HCT116 (cell line): Measurements from ENCODE around the gene LSM7. TPM values are rescaled to one million over a fixed set of nuclear protein-coding genes. Genes with fewer than 3 reads are reported as not detected.

ENCODE experiments used
- ATAC-seq: fragments of 200-7000 bp; cut with Tn5 transposase; 2 replicates; pipeline ENCODE4 v1.9.1; 2020; ENCODE audit warnings: mild to moderate bottlenecking, moderate library complexity
- BruUV-seq: library from RNA; stranded (reverse); fragments of 400-500 nt; replicated peaks from 2 replicates; lab custom pipeline; 2021; lab: Mats Ljungman, UMichigan
- CTCF ChIA-PET: fragments of 300-600 bp; sonication (Branson Sonifier 250); formaldehyde crosslinking; loops from one replicate; lab custom pipeline; 2021; ENCODE audit warnings: antibody characterized with exemption; lab: Charles Lee
- POLR2A ChIA-PET: fragments of 300-600, 350-600 bp; sonication (Branson Sonifier 250); formaldehyde crosslinking; loops from one replicate; lab custom pipeline; 2021; ENCODE audit warnings: antibody characterized with exemption; lab: Charles Lee
- RAD21 ChIA-PET, 2 experiments: fragments of 300-600 bp; sonication (Branson Sonifier 250); formaldehyde crosslinking; loops; one replicate each; lab custom pipeline; 2023; ENCODE audit warnings: low total read pairs in 2 of 2; ENCODE audit not compliant: uncharacterized antibody in 2 of 2, unreplicated experiment in 2 of 2, low non-redundant PET in 1 of 2; lab: Charles Lee
- DNase-seq: peaks from one replicate; pipeline ENCODE4 v3.0.0-alpha.2; 2010; ENCODE audit warnings: low read depth, low spot score
- H2AFZ ChIP-seq: fragments of 200-600 bp; shearing (Covaris generic), sonication (generic); 2 replicates; pipeline ENCODE4 v1.6.1; 2017; ENCODE audit warnings: low read depth, mixed run types, mixed read lengths, antibody characterized with exemption, low read length; ENCODE audit not compliant: poor library complexity, severe bottlenecking
- H3K27ac ChIP-seq: 2 replicates; pipeline ENCODE4 v1.5.1; 2012; ENCODE audit warnings: low read depth, low read length
- H3K27me3 ChIP-seq: fragments of 200-600 bp; sonication (generic); 2 replicates; pipeline ENCODE4 v1.6.1; 2016; ENCODE audit warnings: mixed run types, low read length, mixed read lengths; ENCODE audit not compliant: insufficient read depth
- H3K36me3 ChIP-seq, 2 experiments: fragments of 200-500 bp in 1 of 2; fragments of 200-600 bp in 1 of 2; sonication (Bioruptor generic) in 1 of 2; sonication (generic) in 1 of 2; 2 replicates each; pipeline versions ENCODE4 v1.5.1 to v1.6.1; 2014 to 2016; ENCODE audit warnings: low read length in 2 of 2, inconsistent platforms in 1 of 2, mixed read lengths in 1 of 2, mixed run types in 1 of 2; ENCODE audit not compliant: insufficient read depth in 2 of 2, control insufficient read depth in 1 of 2
- H3K4me1 ChIP-seq, 2 experiments: fragments of 200-600 bp in 1 of 2; sonication (generic) in 1 of 2; 2 replicates each; pipeline versions ENCODE4 v1.5.1 to v1.6.1; 2012 to 2017; ENCODE audit warnings: low read length in 2 of 2, inconsistent platforms in 1 of 2, mild to moderate bottlenecking in 1 of 2, mixed read lengths in 1 of 2, mixed run types in 1 of 2, moderate library complexity in 1 of 2; ENCODE audit not compliant: insufficient read depth in 2 of 2, control insufficient read depth in 1 of 2
- H3K4me2 ChIP-seq: fragments of 200-600 bp; sonication (generic); 2 replicates; pipeline ENCODE4 v1.6.1; 2017; ENCODE audit warnings: mixed run types, low read length, mixed read lengths
- H3K4me3 ChIP-seq, 2 experiments: fragments of 200-600 bp in 1 of 2; sonication (generic) in 1 of 2; replicated peaks in 1 of 2; 2 replicates each; pipeline ENCODE4 v1.5.1; 2011 to 2016; ENCODE audit warnings: low read length in 2 of 2, control low read depth in 1 of 2, low read depth in 1 of 2, mild to moderate bottlenecking in 1 of 2, mixed read lengths in 1 of 2, mixed run types in 1 of 2
- H3K79me2 ChIP-seq: fragments of 200-600 bp; sonication (generic); 2 replicates; pipeline ENCODE4 v1.6.1; 2017; ENCODE audit warnings: mild to moderate bottlenecking, mixed run types, low read length, moderate library complexity, mixed read lengths; ENCODE audit not compliant: insufficient read depth
- H3K9ac ChIP-seq: fragments of 200-600 bp; sonication (generic); 2 replicates; pipeline ENCODE4 v1.6.1; 2016; ENCODE audit warnings: low read length, mixed read lengths
- H3K9me2 ChIP-seq: fragments of 200-600 bp; sonication (generic), shearing (Covaris generic); 2 replicates; pipeline ENCODE4 v1.6.1; 2017; ENCODE audit warnings: mixed run types, mild to moderate bottlenecking, moderate library complexity; ENCODE audit not compliant: insufficient read depth
- H3K9me3 ChIP-seq, 2 experiments: fragments of 200-500 bp in 1 of 2; fragments of 200-600 bp in 1 of 2; sonication (Bioruptor generic) in 1 of 2; sonication (generic) in 1 of 2; 2 replicates each; pipeline ENCODE4 v1.6.1; 2014 to 2017; ENCODE audit warnings: low read length in 2 of 2, mixed read lengths in 2 of 2, inconsistent platforms in 1 of 2, low read depth in 1 of 2, mild to moderate bottlenecking in 1 of 2, mixed run types in 1 of 2, moderate library complexity in 1 of 2; ENCODE audit not compliant: control insufficient read depth in 1 of 2, insufficient read depth in 1 of 2
- H4K20me1 ChIP-seq: fragments of 200-600 bp; sonication (generic), shearing (Covaris generic); 2 replicates; pipeline ENCODE4 v1.6.1; 2017; ENCODE audit warnings: mixed run types, mild to moderate bottlenecking, moderate library complexity; ENCODE audit not compliant: insufficient read depth
- ATF3 ChIP-seq: IDR thresholded peaks from 2 replicates; pipeline ENCODE4 v1.6.1; 2012
- CBX3 ChIP-seq: IDR thresholded peaks from 2 replicates; pipeline ENCODE4 v1.6.1; 2012; ENCODE audit warnings: low read depth
- EGR1 ChIP-seq: IDR thresholded peaks from 2 replicates; pipeline ENCODE4 v1.6.1; 2012; ENCODE audit warnings: low read depth
- ELF1 ChIP-seq: IDR thresholded peaks from 2 replicates; pipeline ENCODE4 v1.6.1; 2012; ENCODE audit warnings: low read depth, borderline replicate concordance
- EZH2 ChIP-seq: fragments of 200-600 bp; sonication (generic); IDR thresholded peaks from 2 replicates; pipeline ENCODE4 v1.6.1; 2017; ENCODE audit warnings: antibody characterized with exemption, mixed run types
- EZH2phosphoT487 ChIP-seq: fragments of 200-600 bp; IDR thresholded peaks from 2 replicates; pipeline ENCODE4 v1.6.1; 2018; ENCODE audit warnings: antibody characterized with exemption, borderline replicate concordance
- POLR2A ChIP-seq: IDR thresholded peaks from 2 replicates; pipeline ENCODE4 v1.7.0; 2011; ENCODE audit warnings: borderline replicate concordance; ENCODE audit not compliant: insufficient read depth, insufficient read length; ENCODE audit errors: extremely low read depth
- RAD21 ChIP-seq: IDR thresholded peaks from 2 replicates; pipeline ENCODE4 v1.6.1; 2012; ENCODE audit warnings: low read depth, mild to moderate bottlenecking
- SIN3A ChIP-seq: IDR thresholded peaks from 2 replicates; pipeline ENCODE4 v1.6.1; 2012; ENCODE audit warnings: low read depth
- SP1 ChIP-seq: IDR thresholded peaks from 2 replicates; pipeline ENCODE4 v1.6.1; 2012; ENCODE audit warnings: low read depth
- SRF ChIP-seq: IDR thresholded peaks from 2 replicates; pipeline ENCODE4 v1.6.1; 2012; ENCODE audit warnings: low read depth
- YY1 ChIP-seq: IDR thresholded peaks from 2 replicates; pipeline ENCODE4 v1.6.1; 2011; ENCODE audit warnings: low read length, low read depth, moderate library complexity, mild to moderate bottlenecking; ENCODE audit not compliant: insufficient replicate concordance; ENCODE audit errors: extremely low read depth
- ZFX ChIP-seq: fragments of 450-650 bp; IDR thresholded peaks from 2 replicates; pipeline ENCODE4 v1.6.1; 2017
- intact Hi-C: fragments of 100-400 bp; cut with micrococcal nuclease; formaldehyde crosslinking; loops from 2 replicates; pipeline ENCODE4 v1.10.0; 2022
- total RNA-seq: library from RNA; stranded (reverse); gene quantifications from one replicate; pipeline ENCODE4 v1.2.1, GENCODE V29; 2021; ENCODE audit not compliant: unreplicated experiment
- TF ChIP-seq, protein P1 (sequence below): IDR thresholded peaks from 2 replicates; pipeline ENCODE4 v1.6.1; 2011; ENCODE audit warnings: mild to moderate bottlenecking, low read length, moderate library complexity; ENCODE audit not compliant: insufficient replicate concordance; ENCODE audit errors: extremely low read depth
- TF ChIP-seq, protein P2 (sequence below): IDR thresholded peaks from 2 replicates; pipeline ENCODE4 v1.6.1; 2012; ENCODE audit warnings: low read depth

LSM7 gene
- total RNA-seq, 1 experiment from 2014 or later: 190 TPM

DNA sequence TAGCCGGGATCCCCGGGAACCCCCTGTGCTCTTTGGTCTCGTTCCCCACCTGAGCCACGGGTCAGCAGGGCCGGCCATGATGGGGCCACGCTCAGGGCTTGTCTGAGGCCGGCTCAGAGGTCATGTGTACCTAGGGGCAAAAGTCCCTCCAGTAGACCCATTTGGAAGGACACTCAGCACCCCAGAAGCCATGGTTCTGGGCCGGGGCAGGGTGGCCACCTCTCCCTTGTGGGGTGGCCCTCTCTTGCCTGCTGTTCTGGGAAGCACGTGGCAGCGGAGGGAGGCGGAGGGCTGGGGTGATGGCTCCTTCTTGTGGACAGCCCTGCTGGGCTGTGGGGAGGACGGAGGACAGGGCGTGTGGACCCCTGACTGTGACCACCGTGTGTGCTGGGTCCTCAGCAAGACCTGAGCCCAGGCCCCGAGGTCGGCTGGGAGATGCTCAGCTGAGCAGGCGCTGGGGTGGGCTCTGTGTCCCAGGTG is 40.0 kb downstream of the LSM7 start:
- POLR2A ChIA-PET: no interaction called here
- no peak overlapping the region for H3K4me2 ChIP-seq
- CTCF ChIA-PET: no interaction called here

More for the DNA sequence above, 40.0 kb downstream of the LSM7 start:
- Histone ChIP-seq H3K27ac (no peak overlapping the region), H3K4me1 (no peaks in the 10 kb centered on the region), H3K4me3 (no peak overlapping the region), H3K79me2 (no peaks in the 10 kb centered on the region), H3K36me3 (no peaks in the 10 kb centered on the region), H3K9me3 (no peaks in the 10 kb centered on the region)
- RAD21 ChIA-PET: no interaction called here
- DNase-seq: no peak
- no TSS peak for BruUV-seq
- intact Hi-C loops: no loop called here
- no peak for TF ChIP-seq ATF3
- no peak for TF ChIP-seq EGR1
- no peak for TF ChIP-seq EZH2
- TF ChIP-seq YY1: no peak
- TF ChIP-seq ELF1: no peak
- no peak for TF ChIP-seq POLR2A
- TF ChIP-seq, protein P1, sequence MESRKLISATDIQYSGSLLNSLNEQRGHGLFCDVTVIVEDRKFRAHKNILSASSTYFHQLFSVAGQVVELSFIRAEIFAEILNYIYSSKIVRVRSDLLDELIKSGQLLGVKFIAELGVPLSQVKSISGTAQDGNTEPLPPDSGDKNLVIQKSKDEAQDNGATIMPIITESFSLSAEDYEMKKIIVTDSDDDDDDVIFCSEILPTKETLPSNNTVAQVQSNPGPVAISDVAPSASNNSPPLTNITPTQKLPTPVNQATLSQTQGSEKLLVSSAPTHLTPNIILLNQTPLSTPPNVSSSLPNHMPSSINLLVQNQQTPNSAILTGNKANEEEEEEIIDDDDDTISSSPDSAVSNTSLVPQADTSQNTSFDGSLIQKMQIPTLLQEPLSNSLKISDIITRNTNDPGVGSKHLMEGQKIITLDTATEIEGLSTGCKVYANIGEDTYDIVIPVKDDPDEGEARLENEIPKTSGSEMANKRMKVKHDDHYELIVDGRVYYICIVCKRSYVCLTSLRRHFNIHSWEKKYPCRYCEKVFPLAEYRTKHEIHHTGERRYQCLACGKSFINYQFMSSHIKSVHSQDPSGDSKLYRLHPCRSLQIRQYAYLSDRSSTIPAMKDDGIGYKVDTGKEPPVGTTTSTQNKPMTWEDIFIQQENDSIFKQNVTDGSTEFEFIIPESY: no peak
- no peak for TF ChIP-seq RAD21
- TF ChIP-seq CBX3: no peak
- TF ChIP-seq SRF: no peak
- no peak for TF ChIP-seq ZFX
- no peak for TF ChIP-seq EZH2phosphoT487
- TF ChIP-seq, protein P2, sequence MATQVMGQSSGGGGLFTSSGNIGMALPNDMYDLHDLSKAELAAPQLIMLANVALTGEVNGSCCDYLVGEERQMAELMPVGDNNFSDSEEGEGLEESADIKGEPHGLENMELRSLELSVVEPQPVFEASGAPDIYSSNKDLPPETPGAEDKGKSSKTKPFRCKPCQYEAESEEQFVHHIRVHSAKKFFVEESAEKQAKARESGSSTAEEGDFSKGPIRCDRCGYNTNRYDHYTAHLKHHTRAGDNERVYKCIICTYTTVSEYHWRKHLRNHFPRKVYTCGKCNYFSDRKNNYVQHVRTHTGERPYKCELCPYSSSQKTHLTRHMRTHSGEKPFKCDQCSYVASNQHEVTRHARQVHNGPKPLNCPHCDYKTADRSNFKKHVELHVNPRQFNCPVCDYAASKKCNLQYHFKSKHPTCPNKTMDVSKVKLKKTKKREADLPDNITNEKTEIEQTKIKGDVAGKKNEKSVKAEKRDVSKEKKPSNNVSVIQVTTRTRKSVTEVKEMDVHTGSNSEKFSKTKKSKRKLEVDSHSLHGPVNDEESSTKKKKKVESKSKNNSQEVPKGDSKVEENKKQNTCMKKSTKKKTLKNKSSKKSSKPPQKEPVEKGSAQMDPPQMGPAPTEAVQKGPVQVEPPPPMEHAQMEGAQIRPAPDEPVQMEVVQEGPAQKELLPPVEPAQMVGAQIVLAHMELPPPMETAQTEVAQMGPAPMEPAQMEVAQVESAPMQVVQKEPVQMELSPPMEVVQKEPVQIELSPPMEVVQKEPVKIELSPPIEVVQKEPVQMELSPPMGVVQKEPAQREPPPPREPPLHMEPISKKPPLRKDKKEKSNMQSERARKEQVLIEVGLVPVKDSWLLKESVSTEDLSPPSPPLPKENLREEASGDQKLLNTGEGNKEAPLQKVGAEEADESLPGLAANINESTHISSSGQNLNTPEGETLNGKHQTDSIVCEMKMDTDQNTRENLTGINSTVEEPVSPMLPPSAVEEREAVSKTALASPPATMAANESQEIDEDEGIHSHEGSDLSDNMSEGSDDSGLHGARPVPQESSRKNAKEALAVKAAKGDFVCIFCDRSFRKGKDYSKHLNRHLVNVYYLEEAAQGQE: no peak
- TF ChIP-seq SP1: no peak
- TF ChIP-seq SIN3A: no peak
- TF ChIP-seq, all 23 proteins: peak for 0
- H2AFZ ChIP-seq: no peak overlapping the region
- no peak for ATAC-seq
- no peak overlapping the region for H3K9ac ChIP-seq
- H4K20me1 ChIP-seq: no peaks in the 10 kb centered on the region
- no peaks in the 10 kb centered on the region for H3K9me2 ChIP-seq
- no peaks in the 10 kb centered on the region for H3K27me3 ChIP-seq
